Pancreas (tissue), 10 donors: ENCODE results near the gene NEDD8. TPM values are rescaled to one million over a fixed set of nuclear protein-coding genes. Genes with fewer than 3 reads are reported as not detected.

Experiments
- ATAC-seq, 4 donors: fragments of 200-7000 bp; cut with Tn5 transposase; one replicate each; pipeline versions ENCODE4 v1.8.0 to v1.9.1; 2020; ENCODE audit warnings: mild to moderate bottlenecking in 4 of 4, moderate library complexity in 4 of 4
- DNase-seq, 6 donors: peaks; one replicate each; pipeline ENCODE4 v3.0.0-alpha.2; 2020
- FAIRE-seq: peaks from 2 replicates; lab custom pipeline; 2012; peaks lifted over from hg19 to GRCh38; lab: Jason Lieb, UNC
- H3K27ac ChIP-seq, 4 donors: fragments of 200-600 bp; sonication (generic); 1 replicate in 3 of 4; 2 replicates in 1 of 4; pipeline versions ENCODE4 v1.5.0 to v1.8.0; 2020
- H3K27me3 ChIP-seq, 4 donors: fragments of 200-600 bp; one replicate each; pipeline ENCODE4 v1.8.0; 2021
- H3K36me3 ChIP-seq, 3 donors: fragments of 200-600 bp; sonication (generic) in 1 of 3; one replicate each; pipeline versions ENCODE4 v1.5.0 to v1.8.0; 2020 to 2021
- H3K4me1 ChIP-seq, 3 donors: fragments of 200-600 bp; one replicate each; pipeline ENCODE4 v1.8.0; 2021
- H3K4me3 ChIP-seq, 4 donors: fragments of 200-600 bp; sonication (generic) in 2 of 4; one replicate each; pipeline versions ENCODE4 v1.5.0 to v1.8.0; 2020 to 2021
- H3K9me3 ChIP-seq, 4 donors: fragments of 200-600 bp; one replicate each; pipeline ENCODE4 v1.8.0; 2021
- whole genome bisulfite sequencing, 2 donors: extraction: QIAGEN DNeasy Blood & Tissue Kit; methylation state at CpG; one replicate each; pipeline ENCODE4 v1.1.7; 2013; 5-methylcytosine and 5-hydroxymethylcytosine counted together
- intact Hi-C, 3 donors: fragments of 100-400 bp; cut with DNase I; formaldehyde crosslinking; loops; one replicate each; pipeline versions ENCODE4 v1.11.1 to v1.14.2; 2022
- polyA plus RNA-seq, 2 donors: library from polyadenylated mRNA; stranded (reverse); fragments of 200-250 nt; gene quantifications; one replicate each; pipeline ENCODE4 v1.2.3, GENCODE V29; 2013
- total RNA-seq, 6 donors: library from RNA; stranded (reverse); fragmentation: NEBNext Ultra II Directional in 4 of 6; extraction: Animal tissue kit (Norgen Biotek cat#: 25700) in 4 of 6; gene quantifications; one replicate each; pipeline versions ENCODE4 v1.2.1 to v1.2.4, GENCODE V29; 2021 to 2023
- TF ChIP-seq, protein P1 (sequence below), 4 donors: fragments of 200-600 bp; sonication (generic) in 3 of 4; IDR thresholded peaks; one replicate each; pipeline versions ENCODE4 v1.5.0 to v1.8.0; 2021; ENCODE audit warnings: antibody characterized with exemption in 4 of 4
- donor health status: healthy with polysubstance abuse.
- donor health status: DM: no; HTN: no; CAD: no; lungs with moderate emphysema.
- donor health status: DM: no; HTN: no; CAD: no.
- donor health status: control.
- donor health status: control.
- donor health status: Bipolar disorder and iron deficiency.
- donor health status: DM: yes; HTN: yes; CAD: no.
- donor health status: DM: no; HTN: no; CAD: no.
- donor health status: DM: no; HTN: no; CAD: no.
- donor health status: DM: yes; HTN: yes; CAD: no.

Gene NEDD8
- total and polyA plus RNA-seq, 8 donors = 32.5 to 118 (median 55.4) TPM

GRCh38 chr14:24252289-24253124, 20.3 kb upstream of the NEDD8 start:
- Histone ChIP-seq H3K27ac (no peak overlapping the region), H3K4me3 (no peak overlapping the region), H3K36me3 (no peaks in the 10 kb centered on the region), H3K27me3 (no peaks in the 10 kb centered on the region), H3K4me1 (no peaks in the 10 kb centered on the region), H3K9me3 (no peaks in the 10 kb centered on the region)
- TF ChIP-seq, protein P1, sequence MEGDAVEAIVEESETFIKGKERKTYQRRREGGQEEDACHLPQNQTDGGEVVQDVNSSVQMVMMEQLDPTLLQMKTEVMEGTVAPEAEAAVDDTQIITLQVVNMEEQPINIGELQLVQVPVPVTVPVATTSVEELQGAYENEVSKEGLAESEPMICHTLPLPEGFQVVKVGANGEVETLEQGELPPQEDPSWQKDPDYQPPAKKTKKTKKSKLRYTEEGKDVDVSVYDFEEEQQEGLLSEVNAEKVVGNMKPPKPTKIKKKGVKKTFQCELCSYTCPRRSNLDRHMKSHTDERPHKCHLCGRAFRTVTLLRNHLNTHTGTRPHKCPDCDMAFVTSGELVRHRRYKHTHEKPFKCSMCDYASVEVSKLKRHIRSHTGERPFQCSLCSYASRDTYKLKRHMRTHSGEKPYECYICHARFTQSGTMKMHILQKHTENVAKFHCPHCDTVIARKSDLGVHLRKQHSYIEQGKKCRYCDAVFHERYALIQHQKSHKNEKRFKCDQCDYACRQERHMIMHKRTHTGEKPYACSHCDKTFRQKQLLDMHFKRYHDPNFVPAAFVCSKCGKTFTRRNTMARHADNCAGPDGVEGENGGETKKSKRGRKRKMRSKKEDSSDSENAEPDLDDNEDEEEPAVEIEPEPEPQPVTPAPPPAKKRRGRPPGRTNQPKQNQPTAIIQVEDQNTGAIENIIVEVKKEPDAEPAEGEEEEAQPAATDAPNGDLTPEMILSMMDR (IDR thresholded peaks at IDR 0.05) = no peak
- intact Hi-C loops = no loop called here
- ATAC-seq (no peak), FAIRE-seq (no peak), DNase-seq (peak in 1 of 6 donors; percentile 41)
- WGBS, 2 donors = 78 to 80% methylated on average over 11 of the region's 11 CpGs

DNA sequence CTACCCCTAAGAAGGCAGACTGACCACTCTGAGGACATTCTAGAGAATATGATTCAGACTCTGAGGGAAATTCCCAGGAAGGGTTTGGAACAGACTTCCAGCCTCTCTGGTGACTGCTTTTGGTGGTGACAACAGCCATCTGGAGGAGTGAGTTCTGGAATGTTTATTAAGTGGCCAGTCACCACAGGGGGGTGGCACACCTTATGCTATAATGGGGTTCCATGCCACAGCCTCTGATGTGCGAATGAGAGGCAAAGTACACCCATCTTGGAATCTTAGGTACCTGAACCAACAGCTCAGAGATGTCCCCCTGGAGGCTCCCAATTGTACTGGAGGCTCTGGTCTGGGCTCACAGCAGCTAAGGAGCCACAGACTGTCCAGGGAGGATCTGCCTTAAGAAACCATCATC, 19.7 kb upstream of the NEDD8 start:
- 91 to 94% methylated on average over 1 of the region's 1 CpG for WGBS, 2 donors
- Histone ChIP-seq H3K9me3 (no peaks in the 10 kb centered on the region), H3K27me3 (no peaks in the 10 kb centered on the region), H3K36me3 (no peaks in the 10 kb centered on the region), H3K4me3 (no peak overlapping the region), H3K27ac (no peak overlapping the region), H3K4me1 (no peaks in the 10 kb centered on the region)
- FAIRE-seq = no peak
- peak in 1 of 4 donors; percentile 69 for ATAC-seq
- TF ChIP-seq, protein P1 (IDR thresholded peaks at IDR 0.05) = no peak
- DNase-seq = peak in 1 of 6 donors; percentile 11
- intact Hi-C loops = no loop called here

DNA sequence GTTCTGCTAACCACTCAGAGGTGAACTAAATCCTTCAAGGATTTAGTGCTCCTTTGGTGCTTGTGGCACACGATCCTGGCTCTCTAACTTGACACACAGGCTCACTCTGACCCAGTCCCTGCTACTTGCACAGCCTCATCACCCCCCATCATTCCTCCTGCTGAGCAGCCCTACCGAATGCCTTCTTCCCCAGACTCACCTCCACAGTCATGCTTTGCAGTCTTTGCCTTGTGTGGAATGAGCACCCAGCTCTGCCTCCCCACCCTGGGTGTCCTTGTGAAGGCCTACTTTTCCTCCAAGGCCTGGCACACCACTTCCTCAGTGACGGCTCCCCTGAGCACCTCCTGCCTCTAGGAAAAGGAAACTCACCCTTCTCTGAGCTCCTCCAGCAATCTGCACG, 18.2 kb upstream of the NEDD8 start:
- TF ChIP-seq, protein P1 (IDR thresholded peaks at IDR 0.05) = no peak
- no peak for FAIRE-seq
- no peaks in the 10 kb centered on the region for H3K27me3 ChIP-seq
- WGBS, 2 donors = 53 to 70% methylated on average over 4 of the region's 4 CpGs
- H3K4me1 ChIP-seq = no peaks in the 10 kb centered on the region
- no peak overlapping the region for H3K4me3 ChIP-seq
- ATAC-seq = no peak
- H3K27ac ChIP-seq = no peak overlapping the region
- DNase-seq = peak in 1 of 6 donors; percentile 18
- intact Hi-C loops = no loop called here
- H3K9me3 ChIP-seq = no peaks in the 10 kb centered on the region
- no peaks in the 10 kb centered on the region for H3K36me3 ChIP-seq

DNA sequence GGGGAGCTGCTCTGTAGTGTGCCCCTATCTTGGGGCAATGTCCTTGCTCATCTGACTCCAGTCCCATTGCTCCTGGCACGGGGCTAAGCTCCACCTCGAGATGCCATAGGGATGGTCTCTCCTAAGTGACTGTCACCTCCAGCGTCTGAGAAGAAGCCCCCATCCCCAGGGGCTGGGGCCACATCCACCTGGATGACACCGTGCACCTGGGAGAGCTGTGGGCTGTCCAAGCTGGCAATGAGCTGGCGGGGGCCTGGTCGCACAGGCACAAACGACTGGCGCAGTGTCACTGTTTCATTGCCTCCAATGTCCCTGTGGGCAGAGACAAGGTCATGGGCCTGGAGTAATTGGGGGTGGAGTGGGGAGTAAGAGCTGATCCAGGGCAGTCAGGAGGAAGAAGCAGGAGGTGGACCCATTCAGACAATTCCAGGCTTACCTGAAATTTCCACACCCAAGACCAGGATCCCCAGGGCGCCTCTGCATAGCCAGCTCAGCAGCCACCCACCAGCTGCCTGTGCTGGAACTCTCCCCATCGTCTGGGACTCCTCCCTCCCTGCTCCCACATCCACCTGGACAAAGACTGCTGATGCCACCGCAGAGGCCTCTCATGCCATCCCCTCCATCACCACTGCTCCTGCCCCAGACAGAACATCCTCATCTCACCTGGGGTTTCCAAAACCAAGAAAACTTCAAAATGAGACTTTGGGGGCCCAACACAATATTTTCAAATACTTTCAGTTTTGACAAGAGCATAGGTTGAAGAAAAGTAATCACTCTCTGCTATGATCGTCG, 17.3 kb upstream of the NEDD8 start:
- no peak overlapping the region for H3K27ac ChIP-seq
- WGBS, 2 donors = 64 to 75% methylated on average over 13 of the region's 13 CpGs
- DNase-seq = peak in 1 of 6 donors; percentile 39
- no peak for FAIRE-seq
- H3K27me3 ChIP-seq = no peaks in the 10 kb centered on the region
- TF ChIP-seq, protein P1 (IDR thresholded peaks at IDR 0.05) = no peak
- H3K9me3 ChIP-seq = no peaks in the 10 kb centered on the region
- no peaks in the 10 kb centered on the region for H3K4me1 ChIP-seq
- no peak for ATAC-seq
- no peaks in the 10 kb centered on the region for H3K36me3 ChIP-seq
- intact Hi-C loops = loop anchor here in 2 of 3 donors (5.0 kb wide), 2 partner anchors 33 to 48 kb away; partner anchors contain the start of genes DHRS1 (in 1 of the 2) and NOP9 (in 1 of the 2)
- H3K4me3 ChIP-seq = no peak overlapping the region
